ENCODE data around the gene KCNIP2. TPM values are rescaled to one million over a fixed set of nuclear protein-coding genes. Genes with fewer than 3 reads are reported as not detected.
A peak's percentile ranks its signal among the peaks of the same experiment; 100 is the strongest.

Gene KCNIP2
- total RNA-seq, 1 donor from 2014 or later = 7.1 TPM

GRCh38 chr10:101781984-101782810 lies 61.4 kb downstream of the KCNIP2 start:
- ChIA-PET POLR2A (interaction anchor here (1.0 to 6.7 kb wide), 3 partner anchors 35 to 59 kb away, joined by 3 to 43 read pairs (median 3); partner anchors contain the start of gene OGA), CTCF (interaction anchor here (0.8 to 2.6 kb wide), 8 partner anchors 8 to 291 kb away, joined by 3 to 16 read pairs (median 8); partner anchors contain the start of gene OGA)
- no peak for DNase-seq
- H3K27ac Mint-ChIP-seq = peak overlapping the region; percentile 90
- H3K4me3 Mint-ChIP-seq = peak overlapping the region; percentile 100
- H3K36me3 Mint-ChIP-seq (ENCODE audit: low read depth) = peaks cover 34% of the 10 kb centered on the region
- no peak for TF ChIP-seq CTCF (IDR thresholded peaks at IDR 0.05)
- peaks cover 55% of the 10 kb centered on the region for H3K4me1 Mint-ChIP-seq
- peaks cover 14% of the 10 kb centered on the region for H3K27me3 Mint-ChIP-seq
- H3K9me3 Mint-ChIP-seq = no peaks in the 10 kb centered on the region
- intact Hi-C loops (cut with micrococcal nuclease) = loop anchor here (1.0 to 5.0 kb wide), 7 partner anchors 59 to 568 kb away; partner anchors contain the start of genes BTRC, DPCD and POLL
- no peak for ATAC-seq (ENCODE audit: low read depth)

GRCh38 chr10:101781655-101781983 lies 62.0 kb downstream of the KCNIP2 start:
- ATAC-seq (ENCODE audit: low read depth) (no peak), DNase-seq (no peak)
- H3K9me3 Mint-ChIP-seq = no peaks in the 10 kb centered on the region
- peaks cover 18% of the 10 kb centered on the region for H3K27me3 Mint-ChIP-seq
- ChIA-PET CTCF (interaction anchor here (0.7 to 2.6 kb wide), 18 partner anchors 9 to 571 kb away, joined by 3 to 16 read pairs (median 4); partner anchors contain the start of gene OGA), POLR2A (interaction anchor here (0.6 to 6.7 kb wide), 3 partner anchors 36 to 507 kb away, joined by 3 to 43 read pairs (median 5); partner anchors contain the start of gene OGA)
- H3K36me3 Mint-ChIP-seq (ENCODE audit: low read depth) = peaks cover 30% of the 10 kb centered on the region
- peak overlapping the region; percentile 100 for H3K4me3 Mint-ChIP-seq
- H3K4me1 Mint-ChIP-seq = peaks cover 58% of the 10 kb centered on the region
- H3K27ac Mint-ChIP-seq = no peak overlapping the region
- intact Hi-C loops (cut with micrococcal nuclease) = loop anchor here (1.0 to 5.0 kb wide), 7 partner anchors 59 to 567 kb away; partner anchors contain the start of genes BTRC, DPCD and POLL
- TF ChIP-seq CTCF (IDR thresholded peaks at IDR 0.05) = no peak

GRCh38 chr10:101780818-101781654 lies 62.6 kb downstream of the KCNIP2 start:
- H3K27ac Mint-ChIP-seq = peak overlapping the region; percentile 4
- no peaks in the 10 kb centered on the region for H3K9me3 Mint-ChIP-seq
- ATAC-seq (ENCODE audit: low read depth) (peak; percentile 58), DNase-seq (peak; percentile 61)
- no peak for TF ChIP-seq CTCF (IDR thresholded peaks at IDR 0.05)
- H3K4me3 Mint-ChIP-seq = peak overlapping the region; percentile 57
- H3K36me3 Mint-ChIP-seq (ENCODE audit: low read depth) = peaks cover 24% of the 10 kb centered on the region
- peaks cover 59% of the 10 kb centered on the region for H3K4me1 Mint-ChIP-seq
- intact Hi-C loops (cut with micrococcal nuclease) = loop anchor here (1.0 to 5.0 kb wide), 9 partner anchors 60 to 620 kb away; partner anchors contain the start of genes BTRC, DPCD and POLL
- ChIA-PET POLR2A (interaction anchor here (0.6 to 6.7 kb wide), 3 partner anchors 23 to 507 kb away, joined by 3 to 43 read pairs (median 5); partner anchors contain the start of gene OGA), CTCF (interaction anchor here (0.6 to 2.6 kb wide), 19 partner anchors 9 to 570 kb away, joined by 3 to 16 read pairs (median 4); partner anchors contain the start of gene OGA)
- H3K27me3 Mint-ChIP-seq = peaks cover 18% of the 10 kb centered on the region

DNA sequence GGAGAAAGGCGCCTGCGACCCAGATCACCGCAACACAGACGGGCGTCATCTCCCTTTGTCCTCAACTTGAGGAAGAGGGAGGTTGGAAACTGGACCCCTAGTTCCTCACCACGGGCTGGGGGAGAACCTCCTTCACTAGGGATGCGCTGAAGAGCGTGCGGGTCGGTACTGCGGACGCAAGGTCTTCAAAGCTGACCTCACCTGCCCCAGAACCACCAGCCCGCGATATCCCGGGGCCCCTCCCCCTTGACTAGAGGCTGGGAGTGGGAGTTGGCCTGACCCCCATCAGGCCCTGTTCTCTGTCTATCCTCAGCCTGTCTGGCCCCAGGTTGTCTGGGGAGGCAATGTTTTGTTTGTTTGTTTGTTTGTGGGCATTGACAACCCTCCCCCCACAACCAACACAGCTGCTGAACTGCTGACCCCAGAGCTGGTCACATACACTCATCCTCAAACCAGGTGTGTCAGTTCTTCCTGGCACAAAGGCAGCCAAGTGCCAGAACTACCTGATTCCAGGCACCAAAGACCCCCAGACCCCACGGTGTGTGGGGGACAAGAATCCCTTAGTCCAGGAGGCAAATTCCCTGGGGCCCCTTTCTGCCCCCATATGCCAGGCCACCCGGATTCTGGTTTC lies 63.3 kb downstream of the KCNIP2 start:
- Mint-ChIP-seq H3K4me3 (peak overlapping the region; percentile 83), H3K27ac (no peak overlapping the region), H3K9me3 (no peaks in the 10 kb centered on the region), H3K36me3 (ENCODE audit: low read depth) (peaks cover 17% of the 10 kb centered on the region), H3K4me1 (peaks cover 62% of the 10 kb centered on the region), H3K27me3 (peaks cover 18% of the 10 kb centered on the region)
- POLR2A ChIA-PET = interaction anchor here (6.7 kb wide), 1 partner anchor 37 kb away, joined by 43 read pairs; the partner anchor contains the start of gene OGA
- no peak for TF ChIP-seq CTCF (IDR thresholded peaks at IDR 0.05)
- CTCF ChIA-PET = interaction anchor here (0.6 to 2.6 kb wide), 10 partner anchors 8 to 405 kb away, joined by 3 to 16 read pairs (median 6); partner anchors contain the start of gene OGA
- intact Hi-C loops (cut with micrococcal nuclease) = loop anchor here (1.0 to 5.0 kb wide), 7 partner anchors 60 to 619 kb away; partner anchors contain the start of genes BTRC, DPCD and POLL
- no peak for ATAC-seq (ENCODE audit: low read depth)
- no peak for DNase-seq
